Astrocyte of the hippocampus (primary cell): ENCODE data around the gene DIAPH1.
A peak's percentile ranks its signal among the peaks of the same experiment; 100 is the strongest.

Experiments used
- DNase-seq: peaks from one replicate; pipeline ENCODE4 v3.0.0; 2011; ENCODE audit warnings: low read depth, low spot score

Gene DIAPH1

DNA sequence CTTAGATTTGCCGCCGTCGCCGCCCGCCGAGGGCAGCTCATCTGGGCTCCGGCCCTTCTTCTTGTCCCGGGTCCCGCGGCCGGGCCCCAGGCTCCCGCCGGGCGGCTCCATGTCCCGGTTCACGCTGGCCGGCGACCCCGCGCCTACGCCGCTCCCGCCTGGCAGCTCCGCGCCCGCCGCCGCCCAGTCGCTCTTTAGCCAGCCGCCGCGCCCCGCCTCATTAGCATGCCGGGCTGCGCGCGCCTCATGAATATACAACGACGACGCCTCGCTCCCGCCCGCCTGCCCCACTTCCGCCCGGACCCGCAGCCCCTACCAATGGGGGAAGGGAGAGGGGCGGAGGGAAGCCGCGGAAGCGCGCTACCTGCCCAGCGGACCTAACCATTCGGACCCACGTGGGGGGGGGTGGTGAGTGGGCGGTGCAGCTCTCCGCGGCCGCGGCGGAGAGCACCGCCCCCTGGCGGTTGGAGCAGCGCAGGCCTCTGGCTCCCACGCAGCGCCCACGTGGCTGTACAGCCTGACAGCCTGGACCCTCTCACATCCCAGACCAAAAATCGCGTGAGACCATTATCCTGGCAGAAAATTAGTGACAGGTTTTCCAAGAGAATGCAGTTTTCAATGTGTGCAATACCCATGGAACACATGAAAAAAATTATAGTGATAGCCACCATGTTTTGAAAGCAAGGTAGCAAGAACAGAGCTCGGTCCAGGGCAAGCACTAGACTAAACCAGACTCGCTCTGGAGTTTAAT is at the start of gene DIAPH1:
Gene DIAPH1, minus strand, starts transcription at position 197 of the 751 bp plus-strand sequence. Its CDS starts 86 bp downstream, at position 111.
- DNase-seq, result peak; percentile 99

DNA sequence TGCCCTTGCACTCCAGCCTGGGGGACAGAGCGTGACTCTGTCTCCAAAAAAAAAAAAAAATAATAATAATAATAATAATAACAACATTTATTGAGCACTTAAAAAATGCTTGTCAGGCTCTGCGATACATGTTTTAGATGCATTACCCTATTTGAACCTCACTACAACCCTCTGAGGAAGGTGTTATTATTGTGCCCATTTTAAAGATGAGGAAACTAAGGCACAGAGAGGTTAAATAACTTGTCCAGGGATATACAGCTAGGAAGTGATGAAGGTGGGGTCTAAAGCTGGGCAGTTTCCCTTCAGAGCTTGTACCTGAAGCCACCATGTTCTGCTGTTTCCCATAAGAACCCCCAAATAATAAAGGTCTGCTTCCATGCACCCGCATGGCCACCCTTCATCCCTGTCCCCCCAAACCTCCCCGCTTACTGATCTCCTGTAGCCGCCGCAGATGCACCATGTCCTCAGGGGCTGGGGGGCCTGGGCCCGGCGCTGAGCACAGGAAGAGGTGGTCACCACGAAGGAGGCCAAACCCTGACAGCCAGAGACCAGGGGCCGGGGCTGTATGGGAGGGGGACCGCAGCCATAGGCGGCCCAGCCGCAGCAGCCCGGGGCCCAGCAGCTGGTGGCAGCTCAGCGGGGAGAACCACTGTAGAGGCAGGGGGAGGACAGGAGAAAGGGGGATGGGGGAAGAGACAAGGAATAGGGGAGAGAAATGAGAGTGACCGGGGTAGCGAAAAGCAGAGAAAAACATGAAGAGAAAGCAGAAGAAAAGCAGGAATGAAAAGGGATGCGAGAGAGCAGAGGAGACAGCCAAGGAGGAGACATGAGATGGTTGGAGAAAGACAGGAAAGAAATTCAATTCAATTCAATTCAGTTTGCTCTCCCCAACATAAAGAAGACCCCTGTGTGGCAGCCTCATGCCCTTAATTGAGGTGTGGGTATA is 47.5 kb upstream of the DIAPH1 start:
- no peak for DNase-seq

DNA sequence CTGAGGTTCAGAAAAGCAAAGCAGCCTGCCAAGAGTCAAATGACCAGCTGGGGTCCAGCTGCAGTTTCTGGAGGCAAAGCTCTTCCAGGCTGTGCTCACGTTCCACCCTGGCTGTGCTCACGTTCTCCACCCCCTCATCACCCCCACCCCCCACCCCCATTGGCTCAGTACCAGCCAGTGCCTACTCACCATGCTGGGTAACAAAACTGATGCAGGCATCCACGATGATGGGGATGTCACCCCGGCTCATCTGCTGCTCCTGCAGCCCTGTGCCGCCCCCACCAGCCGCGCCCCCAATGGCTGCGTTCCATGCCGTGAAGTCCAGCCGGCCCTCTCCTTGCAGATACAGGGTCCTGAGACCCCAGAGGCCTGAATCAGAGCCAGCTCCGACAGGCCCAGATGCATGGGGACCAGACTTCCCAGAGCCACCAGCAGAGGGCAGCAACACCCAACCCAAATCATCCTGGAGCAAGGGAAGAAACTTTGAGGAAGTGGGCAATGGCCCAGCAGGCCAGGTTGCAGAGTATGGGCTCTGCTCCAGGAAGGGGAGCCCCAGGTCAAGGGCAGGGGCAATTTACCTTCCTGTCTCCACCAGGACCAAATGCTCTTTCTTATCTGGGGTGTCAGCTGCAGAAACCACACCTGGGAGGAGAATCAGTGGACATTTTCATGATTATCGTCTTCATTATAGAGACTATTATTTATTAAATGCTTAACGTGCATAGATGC is 46.1 kb upstream of the DIAPH1 start:
- DNase-seq, result peak; percentile 85

DNA sequence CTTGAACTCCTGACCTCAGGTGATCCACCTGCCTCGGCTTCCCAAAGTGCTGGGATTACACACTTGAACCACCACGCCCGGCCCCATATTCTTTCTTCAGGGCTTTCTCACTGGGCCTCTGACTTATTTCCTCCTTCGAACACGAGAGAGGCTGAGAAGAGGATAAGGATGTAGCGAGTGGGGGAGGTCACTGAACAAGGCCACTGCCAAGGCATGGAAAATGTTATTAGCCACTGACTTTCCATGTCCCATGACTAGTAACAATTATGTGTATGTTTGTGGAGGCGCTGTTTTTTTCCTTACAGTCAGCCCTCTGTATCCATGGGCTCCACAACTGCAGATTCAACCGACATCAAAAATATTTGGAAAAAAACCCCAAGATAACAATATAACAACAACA is 44.7 kb upstream of the DIAPH1 start:
- DNase-seq, result no peak

DNA sequence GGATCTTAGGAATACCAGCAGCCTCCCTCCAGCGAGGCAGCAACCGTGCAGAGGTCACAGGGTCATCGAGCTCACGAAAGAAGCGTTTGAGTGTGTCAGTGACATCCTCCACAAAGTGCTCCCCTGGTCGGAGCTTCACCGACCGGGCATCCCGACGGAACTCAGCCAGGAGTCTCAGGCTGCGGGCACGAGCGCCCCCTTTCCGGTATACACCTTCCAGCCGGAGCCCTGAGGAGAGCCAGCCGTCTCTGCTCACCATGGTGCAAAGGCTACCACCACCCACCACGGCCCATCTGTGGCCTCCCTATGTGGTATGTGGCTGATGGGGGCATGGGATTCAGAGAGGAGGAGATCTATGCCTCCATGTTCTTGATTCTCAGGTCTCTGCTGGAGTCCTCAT is 43.2 kb upstream of the DIAPH1 start:
- no peak for DNase-seq

DNA sequence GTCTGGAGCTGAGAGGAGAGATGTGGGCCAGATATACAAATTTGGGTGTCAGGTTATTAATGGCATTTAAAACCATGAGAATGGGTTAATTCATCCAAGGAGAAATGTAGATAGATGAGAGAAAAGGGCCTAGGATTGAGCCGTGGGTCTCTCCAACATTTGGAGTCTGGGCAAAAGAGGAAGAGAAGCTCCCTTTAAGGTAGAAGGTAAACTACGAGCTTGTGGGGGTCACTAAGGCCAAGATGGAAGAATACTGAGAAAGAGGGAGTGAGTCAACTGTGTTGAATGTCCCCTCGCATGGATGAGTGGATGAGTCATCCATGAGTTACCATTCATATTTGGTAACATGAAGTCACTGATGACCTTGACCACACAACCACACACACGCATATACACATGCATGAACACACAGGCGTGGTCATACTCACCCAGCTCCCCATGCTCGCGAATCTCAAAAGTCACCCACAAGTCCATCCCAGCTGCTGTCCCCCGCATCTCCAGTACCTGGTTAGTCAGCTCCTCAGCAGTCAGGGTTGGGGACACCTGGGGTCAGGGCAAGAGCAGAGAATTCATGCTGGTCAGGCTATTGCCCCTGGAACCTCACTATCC is 39.2 kb upstream of the DIAPH1 start:
- DNase-seq, result peak; percentile 81

DNA sequence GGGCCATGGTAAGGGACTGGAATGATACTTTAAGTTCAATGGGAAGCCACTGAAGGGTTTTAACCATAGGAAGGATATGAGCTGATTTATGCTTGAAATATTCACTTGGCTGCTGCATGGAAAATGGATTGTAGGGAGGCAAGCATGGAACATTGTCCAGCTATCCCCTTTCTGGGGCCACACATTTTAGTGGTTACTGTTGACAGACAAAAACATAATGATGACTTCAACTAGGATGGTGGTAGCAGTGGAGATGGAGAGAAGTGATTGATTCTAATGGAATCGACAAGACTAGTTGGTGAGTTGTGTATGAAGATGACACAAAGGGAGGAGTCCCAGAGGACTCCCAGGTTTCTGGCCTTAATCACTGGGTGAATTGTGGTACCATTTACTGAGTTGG is 38.6 kb upstream of the DIAPH1 start:
- no peak for DNase-seq

DNA sequence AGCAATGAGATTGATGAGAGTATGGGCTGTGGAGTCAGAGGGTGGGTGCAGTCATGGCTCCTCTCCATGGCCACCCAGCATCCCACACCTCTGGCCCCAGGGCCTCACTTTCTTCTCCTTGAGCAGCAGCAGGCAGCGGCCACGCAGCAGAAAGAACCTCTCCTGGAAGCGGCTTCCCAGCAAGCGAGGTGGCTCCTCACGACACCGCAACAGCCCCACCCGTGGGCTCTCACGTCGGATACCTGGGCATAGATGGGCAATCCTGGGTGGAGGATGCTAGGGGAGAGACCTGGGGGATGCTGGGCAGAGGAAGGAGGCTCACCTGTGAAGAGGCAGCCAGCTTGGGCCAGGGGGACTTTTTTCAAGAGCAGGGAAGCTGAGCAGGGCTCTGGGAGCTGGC is 37.6 kb upstream of the DIAPH1 start:
- DNase-seq, result no peak

DNA sequence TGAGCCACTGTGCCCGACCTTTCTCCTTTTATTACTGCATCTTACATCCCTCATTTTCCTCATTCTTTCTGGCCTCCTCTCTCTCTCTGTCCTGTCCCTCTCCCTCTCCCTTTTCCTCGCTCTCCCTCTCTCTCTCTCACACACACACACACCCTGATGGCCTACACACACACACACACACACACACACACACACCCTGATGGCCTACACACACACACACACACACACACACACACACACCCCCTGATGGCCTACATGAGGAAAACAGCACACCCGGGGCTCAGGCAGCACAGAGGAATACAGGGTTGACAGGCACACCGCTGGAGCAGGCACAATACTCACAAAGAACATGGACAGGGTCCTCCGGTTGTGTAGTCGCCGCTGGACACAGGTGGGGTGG is 36.2 kb upstream of the DIAPH1 start:
- no peak for DNase-seq

DNA sequence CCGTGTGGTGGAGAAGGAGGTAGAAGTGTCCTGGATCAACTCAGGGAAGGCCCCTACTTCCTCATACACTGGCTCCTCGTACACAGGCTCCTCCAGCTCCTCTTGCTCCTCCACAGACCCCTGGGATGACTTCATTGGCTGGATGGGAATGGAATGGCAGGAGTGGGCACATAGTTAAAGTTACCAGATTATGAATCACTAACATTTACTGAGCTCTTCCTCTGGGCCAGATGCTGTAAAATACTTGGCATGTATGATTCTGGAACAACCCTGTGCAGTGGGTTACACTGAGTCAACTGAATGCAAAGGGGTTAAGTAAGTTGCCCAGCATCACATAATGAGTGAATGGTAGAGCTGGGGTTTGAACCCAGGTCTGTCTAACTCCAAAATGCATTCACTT is 35.5 kb upstream of the DIAPH1 start:
- DNase-seq, result peak; percentile 69

DNA sequence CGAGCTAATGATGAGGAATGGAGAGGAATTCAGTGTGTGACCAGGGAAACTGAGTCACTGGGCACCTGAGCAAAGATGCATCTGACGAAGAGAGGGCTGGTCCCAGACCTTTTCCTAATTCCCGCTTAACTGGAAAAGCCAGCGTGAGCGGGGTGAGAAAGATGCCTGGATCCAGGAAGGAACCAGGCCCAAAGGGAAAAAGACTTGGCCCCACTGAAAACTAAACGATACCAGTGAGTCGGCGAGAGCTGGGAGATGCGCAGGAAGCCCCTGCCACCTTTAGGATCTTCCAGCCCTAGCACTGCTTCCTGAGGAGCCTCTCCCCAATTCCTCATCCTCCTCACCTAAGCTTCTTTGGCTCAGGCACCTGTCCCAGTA is 32.9 kb upstream of the DIAPH1 start:
- no peak for DNase-seq

DNA sequence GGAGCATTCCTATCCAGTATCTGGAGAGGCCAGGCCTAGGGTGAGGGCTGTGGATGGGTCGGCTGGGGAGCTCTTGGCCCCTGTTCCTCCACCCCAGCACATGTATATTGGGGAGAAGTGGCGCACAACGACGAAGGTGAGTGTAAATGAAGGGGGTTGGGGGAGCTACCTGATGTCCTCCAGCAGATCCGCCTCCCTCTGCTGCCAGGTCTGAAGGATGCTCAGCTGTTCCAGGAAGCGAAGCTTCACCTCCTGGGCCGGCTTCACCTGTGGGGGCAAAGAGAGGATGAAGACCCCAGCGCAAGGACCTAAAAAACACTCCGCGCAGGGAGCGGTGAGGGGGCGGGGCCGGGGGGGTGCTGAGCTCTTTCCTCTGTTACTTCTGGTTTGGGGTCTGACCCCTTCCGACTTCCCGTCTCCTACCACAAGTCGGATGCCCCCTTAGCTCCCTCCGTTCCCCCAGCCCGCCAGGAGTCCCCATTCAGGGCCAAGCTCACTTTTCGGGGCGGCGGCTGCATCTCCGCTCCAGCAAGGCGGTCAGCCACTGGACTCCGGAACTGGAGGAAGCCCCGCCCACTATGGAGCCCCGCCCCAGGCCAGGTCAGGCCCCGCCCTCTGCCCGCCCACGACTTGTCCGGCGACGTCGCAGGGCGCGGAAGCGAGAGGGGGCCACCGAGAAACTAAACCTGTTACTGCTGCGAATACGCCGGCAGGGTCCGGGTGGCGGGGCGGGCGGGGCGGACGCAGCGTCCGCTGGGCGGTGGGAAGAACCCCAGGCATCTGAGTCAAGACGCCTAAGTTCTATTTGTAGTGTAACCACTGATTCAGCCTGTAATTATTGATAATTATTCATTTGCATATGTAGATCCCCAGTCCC is 32.3 kb upstream of the DIAPH1 start, which contains the start of gene FCHSD1:
Gene FCHSD1, minus strand, starts transcription at position 568 of the 877 bp plus-strand sequence. Its CDS starts 50 bp downstream, at position 518.
- peak; percentile 91 for DNase-seq

DNA sequence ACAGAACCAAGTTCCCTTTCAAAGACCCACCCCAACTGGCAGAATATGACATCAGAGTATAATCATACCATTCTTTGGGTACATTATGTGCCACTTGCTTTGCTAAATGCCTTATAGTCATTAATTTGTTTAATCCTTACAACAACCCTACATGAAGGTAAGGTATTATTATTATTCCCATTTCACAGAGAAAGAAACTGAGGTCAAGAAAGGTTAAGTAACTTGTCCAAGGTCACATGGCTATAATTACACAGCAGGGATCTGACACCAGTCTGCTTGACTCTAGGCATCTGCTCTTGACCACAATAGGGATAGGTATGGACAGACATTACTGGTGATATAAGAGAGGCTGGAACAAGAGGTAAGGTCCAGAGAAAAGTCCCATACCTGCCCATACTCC is 31.2 kb upstream of the DIAPH1 start:
- DNase-seq, result no peak

DNA sequence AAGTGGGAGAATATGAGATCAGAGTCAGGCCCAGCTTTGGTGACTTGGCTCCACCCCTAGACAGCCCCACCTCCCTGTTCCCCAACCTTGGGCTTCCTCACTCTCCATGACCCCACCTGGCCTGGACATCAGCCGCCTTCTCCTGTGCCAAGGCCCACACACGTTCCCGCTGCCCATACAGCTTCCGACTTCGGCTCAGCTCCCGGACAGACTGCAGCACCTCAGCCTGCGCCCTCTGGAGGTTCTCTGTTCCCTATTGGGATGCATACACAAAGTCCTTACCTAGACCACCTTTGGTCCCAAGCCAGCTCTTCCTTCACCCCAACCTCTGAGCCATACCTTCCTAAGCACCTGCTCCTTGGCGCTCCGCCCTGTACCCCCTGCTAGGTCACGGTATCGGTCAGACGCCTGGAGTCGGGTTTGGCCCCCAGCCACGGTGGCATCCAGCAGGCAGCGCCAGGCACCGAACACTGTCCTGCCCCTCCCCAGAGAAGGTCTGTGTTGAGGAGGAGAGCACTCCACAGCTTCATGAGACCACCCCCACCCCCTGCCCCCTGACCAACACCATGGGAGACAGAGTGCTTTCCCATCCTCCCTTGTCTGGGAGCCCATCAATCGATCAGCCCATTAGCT is 30.4 kb upstream of the DIAPH1 start:
- DNase-seq, result no peak

DNA sequence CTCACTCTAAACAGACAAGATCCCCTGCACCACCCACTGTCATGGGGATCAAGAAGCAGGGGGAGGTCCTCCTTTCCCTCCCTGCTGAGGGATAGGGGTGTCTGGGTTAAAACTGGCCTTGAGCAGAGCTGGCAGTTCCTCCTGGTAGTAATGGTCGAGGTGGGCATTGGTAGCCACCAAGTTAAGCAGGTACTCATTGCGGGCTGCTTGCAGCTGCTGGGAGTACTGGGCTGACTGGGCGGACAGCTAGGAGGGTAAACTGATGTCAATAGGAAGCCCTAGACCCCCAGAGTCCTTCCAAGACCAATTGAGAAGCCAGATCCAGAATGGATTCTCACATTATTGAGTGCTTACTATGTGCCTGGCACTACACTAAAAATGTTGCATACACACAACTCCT is 29.1 kb upstream of the DIAPH1 start:
- no peak for DNase-seq

DNA sequence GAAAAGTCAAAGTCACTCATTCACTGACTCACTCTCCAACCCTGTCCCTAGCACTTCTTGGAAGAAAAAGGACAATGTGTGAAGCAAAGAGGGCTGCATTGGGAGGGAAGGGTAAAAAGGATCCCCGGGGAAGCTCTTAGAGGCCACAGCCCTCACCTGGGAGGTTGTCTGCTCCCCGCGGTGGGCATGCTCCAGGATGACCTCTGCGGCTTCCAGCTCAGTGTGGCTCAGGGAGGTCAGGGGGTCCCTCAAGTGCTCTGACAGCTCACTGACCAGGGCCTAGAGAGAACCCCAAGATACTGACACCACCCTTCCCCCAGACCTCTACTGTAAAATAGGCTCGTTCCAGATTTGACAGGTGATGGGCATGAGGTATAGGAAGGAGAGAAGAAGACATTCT is 28.4 kb upstream of the DIAPH1 start:
- DNase-seq, result no peak

DNA sequence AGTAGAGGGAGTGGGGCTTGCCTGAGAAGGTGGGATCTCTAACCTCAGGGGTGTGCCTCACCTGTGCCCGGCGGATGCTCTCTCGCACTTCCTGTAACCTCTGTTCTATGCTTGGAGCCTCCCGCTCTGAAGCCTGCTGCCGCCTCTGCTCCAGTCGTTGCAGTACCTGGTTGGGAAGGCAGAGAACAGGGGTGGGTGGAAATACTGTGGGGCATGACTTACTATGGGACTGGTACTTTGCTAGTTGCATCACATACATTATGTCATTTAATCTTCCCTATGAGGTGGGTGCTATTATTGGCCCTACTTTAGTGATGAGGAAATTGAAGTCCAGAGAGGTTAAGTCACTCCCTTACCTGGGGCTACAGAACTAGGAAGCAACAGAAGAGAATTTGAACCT is 27.2 kb upstream of the DIAPH1 start:
- DNase-seq, result no peak

DNA sequence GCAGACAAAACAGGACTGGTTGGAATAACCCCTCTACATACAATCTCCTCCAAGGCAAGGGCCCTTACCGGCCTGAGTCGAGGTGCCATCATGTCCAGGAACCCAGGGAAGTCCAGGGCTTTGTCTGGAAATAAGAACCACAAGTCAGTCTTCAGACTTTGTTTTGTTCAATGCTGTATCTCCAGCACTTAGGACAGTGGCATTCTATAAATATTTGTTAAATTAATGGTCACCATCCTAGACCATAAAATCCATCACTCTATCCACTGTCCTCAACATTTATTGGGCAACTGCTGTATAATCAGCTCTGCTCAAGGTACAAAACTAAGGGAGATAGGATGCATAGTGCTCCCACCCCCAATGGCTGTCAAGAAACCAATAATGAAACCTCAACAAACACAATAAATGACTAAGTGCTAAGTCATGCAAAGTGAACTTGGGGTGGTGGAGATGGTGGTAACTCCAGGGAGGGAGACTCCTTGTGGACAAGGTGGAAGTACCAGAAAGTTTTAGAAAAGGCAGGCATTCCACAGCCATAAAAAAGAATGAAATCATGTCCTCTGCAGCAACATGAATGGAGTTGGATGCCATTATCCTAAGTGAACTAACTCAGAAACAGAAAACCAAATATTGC is 23.0 kb upstream of the DIAPH1 start:
- peak; percentile 83 for DNase-seq

DNA sequence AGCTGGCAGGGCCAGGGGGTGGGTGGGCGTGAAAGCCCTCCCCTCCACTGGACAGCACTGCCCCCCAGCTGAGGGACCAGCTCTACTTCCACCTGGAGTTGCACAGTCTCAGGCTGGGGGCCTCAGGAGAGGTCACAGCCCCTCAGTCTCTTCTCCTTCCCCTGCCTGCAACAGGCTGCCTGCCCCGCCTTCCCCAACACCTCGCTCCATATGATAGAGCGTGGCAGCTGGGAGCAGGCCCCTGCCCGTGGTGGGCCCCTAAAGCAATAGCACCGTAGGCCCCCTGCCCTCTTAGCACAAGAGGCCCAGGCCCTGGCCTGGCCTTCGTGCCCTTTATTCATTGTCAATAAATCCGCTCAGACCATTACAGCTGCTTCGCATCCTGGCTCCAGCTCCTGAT is 21.9 kb upstream of the DIAPH1 start:
- DNase-seq, result no peak

DNA sequence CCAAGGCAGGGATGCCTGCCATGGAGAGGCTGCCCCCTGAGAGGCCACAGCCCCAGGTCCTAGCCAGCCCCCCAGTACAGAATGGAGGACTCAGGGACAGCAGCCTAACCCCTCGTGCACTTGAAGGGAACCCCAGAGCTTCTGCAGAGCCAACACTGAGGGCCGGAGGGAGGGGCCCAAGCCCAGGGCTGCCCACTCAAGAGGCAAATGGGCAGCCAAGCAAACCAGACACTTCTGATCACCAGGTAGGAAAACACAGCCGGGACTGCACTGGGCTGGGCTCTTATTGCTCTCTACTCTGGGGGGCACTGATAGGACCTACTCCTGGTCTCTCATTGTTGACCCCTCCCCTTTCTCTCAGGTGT is 21.2 kb upstream of the DIAPH1 start:
- DNase-seq, result no peak
